Suppressor macrophage (primary cell): Measurements from ENCODE around the gene SEPTIN10.
"Not testable (repeated sequence)": the region's sequence is repeated elsewhere in the genome, so short reads cannot be mapped to it uniquely, and the experiment has no call there.

Experiments
- DNase-seq, 4 experiments: peaks; one replicate each; pipeline ENCODE4 v3.0.0-alpha.2; 2020 to 2022
- total RNA-seq, 17 experiments: gene quantifications; one replicate each; lab custom pipeline; 2026; ENCODE audit warnings: mixed read lengths in 6 of 17, inconsistent platforms in 3 of 17; lab: John Stamatoyannopoulos, UW

SEPTIN10 gene
- 13.5 to 49.5 (median 32.9) reads per million in 17 experiments for total RNA-seq

DNA sequence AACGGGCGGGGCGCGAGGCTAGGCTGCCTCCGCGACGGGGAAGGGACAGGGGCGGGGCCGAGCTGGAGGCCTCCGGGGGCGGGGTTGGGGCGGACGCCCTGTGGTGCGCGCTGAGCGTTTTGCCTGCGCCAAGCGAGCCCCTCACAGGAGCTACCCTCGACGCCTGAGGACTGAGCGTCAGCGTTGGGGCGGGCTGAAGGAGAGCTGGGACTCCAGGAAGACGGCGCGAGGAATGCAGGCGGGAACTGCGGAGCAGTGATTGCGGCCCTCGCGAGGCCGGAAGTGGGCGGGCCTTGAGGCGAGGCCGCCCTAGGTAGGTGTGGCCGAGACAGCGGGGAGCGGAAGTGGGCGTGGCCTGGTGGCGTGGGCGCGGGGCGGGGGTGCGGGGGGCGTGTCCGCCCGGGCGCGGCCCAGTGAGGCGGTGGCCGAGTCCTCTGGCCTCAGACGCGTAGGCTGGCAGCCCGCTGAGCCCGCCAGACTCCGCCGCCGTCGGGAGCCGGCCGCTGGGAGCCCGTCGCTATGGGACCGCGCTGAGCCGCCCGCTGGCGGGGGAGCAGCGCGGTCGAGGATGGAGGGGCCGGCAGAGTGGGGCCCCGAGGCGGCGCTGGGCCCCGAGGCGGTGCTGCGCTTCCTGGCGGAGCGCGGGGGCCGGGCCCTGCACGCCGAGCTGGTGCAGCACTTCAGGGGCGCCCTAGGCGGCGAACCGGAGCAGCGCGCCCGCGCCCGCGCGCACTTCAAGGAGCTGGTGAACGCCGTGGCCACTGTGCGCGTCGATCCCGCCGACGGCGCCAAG lies at the start of gene SEPTIN10, which contains the start of gene SOWAHC:
TSS of gene SEPTIN10 (minus strand) at position 45 of the 793 bp plus-strand sequence. CDS start 139 bp downstream, outside the sequence.
TSS of gene SOWAHC (plus strand) at position 443 of the 793 bp plus-strand sequence. CDS start at position 569, 126 bp downstream.
- DNase-seq: peak; percentile 98 to 100 (median 99)

DNA sequence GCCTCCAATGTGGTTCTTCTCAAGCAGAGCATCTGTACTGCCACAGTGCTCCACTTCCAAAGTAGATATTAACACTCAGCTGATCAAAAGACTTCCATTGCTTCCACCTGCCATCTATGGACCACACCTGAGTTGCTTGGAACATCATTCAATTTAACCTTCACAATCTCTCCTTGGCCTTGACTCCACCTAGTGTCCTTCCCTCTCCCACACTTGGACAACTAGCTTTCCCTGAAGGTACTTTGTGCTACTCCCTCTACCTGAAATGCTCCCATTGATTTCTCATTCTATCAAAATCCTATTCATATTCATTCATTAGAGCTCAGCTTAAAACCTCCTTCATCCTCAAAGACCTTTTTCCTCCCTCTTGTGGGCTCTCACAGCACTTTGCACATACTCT lies 49.1 kb upstream of the SEPTIN10 start:
- DNase-seq: peak in 3 of 4 experiments; percentile 10 to 30 (median 24)

DNA sequence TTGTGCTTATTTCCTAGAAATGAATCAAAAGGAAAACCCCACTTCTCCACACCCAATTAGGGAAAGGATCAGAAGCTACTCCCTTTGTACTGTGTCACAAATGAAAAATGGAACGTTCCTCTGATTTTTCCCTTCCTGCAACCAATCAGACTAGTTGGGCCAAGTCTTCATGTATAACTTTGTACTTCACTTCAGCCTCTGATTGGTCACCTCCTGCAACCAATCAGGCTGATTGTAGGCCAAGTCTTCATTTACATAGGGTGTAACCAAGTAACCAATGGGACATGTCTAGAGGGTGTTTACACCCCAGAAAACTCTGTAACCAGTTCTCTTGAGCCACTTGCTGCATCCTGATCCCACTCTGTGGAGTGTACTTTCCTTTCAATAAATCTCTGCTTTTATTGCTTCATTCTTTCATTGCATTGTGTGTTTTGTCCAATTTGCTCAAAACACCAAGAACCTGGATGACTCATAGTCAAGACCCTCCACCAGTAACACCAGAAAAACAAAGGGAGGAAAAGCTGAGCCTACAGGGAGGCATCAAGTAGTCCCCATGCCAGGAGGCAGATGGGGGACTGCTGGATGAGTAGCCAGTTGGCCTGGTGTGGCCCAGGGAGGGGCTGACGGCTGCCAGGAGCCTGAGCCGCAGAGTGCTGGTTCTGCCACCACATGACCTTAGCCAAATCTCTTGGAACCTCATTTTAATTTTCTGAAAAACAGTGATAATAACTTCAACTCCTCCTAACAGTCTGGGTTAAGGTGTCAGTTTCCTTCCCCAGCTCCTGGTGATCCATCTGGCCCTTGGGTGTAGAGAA lies 46.5 kb upstream of the SEPTIN10 start:
- DNase-seq: no peak

DNA sequence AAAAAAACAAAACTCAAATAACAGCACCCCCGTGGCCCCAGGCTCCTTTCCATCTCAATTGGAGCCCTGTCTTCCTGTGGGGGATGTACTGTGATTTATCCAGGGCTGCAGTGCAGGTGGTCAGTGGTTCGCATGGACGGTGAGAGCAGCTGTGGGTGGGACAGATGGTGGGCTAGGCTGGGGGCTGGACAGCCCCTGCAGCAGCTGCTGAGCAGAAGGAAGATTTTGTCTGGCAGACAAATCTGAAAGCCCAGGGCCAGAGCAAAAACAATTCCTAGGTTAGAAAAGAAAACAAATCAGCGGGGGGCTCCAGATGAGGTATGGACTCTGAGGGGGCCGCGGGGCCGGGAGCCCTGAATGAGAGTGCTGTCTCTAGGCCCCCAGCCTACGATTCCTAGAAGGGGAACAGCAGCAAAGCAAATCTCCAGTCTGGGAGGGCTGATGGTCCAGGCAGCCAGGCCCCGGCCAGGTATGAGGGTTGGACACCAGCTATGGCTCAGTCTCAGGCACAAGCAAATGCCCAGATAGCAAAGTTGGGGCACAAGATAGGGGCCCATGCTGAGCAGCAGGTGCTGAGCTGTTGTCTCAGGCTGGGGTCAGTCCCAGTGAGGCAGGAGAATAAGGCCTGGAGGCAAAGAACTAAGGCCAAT lies 45.8 kb upstream of the SEPTIN10 start:
- DNase-seq: no peak

DNA sequence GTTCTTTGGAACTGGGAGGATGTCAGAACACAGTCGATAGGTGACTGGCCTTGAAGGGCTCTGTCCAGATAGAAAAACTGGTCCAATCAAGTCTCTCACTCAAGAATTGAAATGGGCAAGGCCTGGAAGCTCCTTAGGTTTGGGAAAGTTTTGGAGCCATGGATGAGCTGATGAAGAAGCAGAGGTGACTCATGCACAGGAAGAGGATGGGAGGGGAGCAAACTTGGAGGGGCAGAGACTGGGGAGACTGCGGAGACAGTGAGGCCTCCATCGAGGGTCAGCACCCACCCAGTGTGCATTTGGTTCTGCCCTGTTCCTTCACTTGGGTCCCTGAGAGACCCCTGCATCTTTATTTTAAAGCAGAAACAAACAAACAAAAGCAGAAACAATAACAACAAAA lies 41.5 kb upstream of the SEPTIN10 start:
- DNase-seq: no peak

DNA sequence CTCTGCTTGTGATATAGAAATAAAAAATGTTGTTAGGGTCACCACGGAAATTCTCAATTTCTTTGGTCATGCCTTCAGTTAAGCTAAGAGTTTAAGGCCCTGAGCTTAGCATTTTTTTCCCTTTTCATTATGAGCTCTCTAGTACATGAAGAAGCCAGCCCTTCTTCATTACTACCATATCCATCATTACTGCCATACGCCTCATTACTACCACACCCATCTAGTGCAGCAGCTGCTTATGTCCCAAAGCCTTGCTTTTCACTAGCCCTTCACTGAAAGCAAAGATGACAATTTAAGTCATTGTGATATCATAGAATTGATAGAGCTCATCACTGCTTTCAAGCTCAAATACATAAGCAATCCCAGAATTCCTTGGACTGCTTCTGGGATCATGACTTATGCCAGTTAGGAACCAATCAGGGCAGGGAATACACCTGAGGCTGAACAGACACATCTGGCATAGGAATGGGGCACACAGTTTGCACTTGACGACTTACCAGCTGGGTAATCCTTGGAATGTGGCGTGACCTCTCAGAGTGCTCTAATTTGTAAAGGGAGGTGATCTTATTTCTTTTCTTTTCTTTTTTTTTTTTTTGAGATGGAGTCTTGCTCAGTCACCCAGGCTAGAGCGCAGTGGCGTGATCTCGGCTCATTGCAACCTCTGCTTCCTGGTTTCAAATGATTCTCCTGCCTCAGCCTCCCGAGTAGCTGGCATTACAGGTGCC lies 40.7 kb upstream of the SEPTIN10 start:
- no peak for DNase-seq

DNA sequence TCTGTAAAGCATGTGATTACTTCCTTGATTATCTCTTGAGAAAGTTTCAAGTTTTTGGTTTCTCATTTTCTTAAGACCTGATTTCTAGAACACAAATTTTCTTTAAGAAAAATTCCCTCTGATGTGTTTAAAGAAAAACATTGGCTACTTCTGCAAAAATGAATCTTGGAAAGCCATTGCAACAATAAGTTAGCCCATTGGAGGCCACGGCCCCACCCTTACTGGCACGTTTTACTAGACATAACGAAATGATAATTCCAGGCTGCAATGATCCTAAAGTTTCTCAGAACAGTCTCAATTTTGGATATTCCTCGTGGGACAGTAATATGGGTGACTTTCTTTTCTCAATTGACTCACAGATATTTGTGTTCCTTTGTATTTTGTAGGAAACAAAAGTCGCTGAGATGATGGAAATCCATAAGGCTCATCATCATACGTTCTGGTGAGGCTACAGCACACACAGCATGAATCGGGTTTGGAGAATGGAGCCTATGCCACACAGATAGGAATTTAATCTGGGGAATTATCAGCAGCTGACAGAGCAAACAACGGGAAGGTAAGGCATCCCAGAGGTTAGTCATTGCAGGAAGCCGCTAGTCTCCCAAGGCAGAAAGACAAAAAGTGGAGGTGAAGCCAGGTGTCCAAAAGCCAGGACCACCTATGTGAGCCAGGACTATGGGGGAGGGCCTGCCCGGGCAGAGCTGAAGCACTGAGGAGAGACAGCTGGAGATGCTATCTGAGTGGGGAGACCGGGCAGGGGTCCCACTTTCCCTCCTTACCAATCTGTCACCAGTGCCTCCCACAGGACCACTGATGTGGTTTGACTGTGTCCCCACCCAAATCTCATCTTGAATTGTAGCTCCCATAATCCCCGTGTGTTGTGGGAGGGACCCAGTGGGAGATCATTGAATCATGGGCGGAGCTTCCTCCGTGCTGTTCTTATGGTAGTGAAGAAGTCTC lies 36.2 kb upstream of the SEPTIN10 start:
- no peak for DNase-seq

DNA sequence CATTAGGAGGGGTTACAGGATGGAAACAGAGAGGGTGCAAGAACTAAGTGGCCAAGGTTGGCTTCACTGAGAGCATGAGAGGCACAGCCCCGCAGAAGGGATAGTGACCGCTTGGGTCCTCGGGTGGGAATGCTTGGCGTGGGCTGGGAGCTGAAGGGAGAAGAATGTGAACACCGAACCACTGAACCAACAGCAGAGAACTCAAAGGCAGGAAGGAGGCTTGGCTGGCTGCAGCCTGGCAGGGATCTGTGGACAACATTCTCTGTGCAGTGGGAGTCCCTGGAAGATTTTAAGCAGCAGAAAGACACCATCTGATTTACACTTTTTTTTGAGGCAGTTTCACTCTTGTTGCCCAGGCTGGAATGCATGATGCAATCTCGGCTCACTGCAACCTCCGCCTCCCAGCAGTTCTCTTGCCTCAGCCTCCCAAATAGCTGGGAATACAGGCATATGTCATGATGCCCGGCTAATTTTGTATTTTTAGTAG lies 34.3 kb upstream of the SEPTIN10 start:
- no peak for DNase-seq

DNA sequence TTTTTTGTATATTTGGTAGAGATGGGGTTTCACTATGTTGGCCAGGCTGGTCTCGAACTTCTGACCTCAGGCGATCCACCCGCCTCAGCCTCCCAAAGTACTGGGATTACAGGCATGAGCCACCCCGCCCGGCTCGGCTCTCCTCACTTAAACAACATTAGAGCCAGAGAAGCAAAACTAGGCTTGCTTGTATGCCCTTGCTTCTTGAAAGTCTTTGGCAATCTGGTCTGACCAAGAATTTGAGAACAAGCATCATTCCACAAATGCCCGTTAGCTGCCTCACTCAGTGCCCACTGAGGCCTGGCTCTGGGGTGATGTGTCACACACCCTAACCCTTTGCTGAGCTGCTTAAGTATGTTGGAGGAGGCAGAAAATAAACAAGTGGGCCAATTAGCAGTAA lies 33.9 kb upstream of the SEPTIN10 start:
- no peak for DNase-seq

DNA sequence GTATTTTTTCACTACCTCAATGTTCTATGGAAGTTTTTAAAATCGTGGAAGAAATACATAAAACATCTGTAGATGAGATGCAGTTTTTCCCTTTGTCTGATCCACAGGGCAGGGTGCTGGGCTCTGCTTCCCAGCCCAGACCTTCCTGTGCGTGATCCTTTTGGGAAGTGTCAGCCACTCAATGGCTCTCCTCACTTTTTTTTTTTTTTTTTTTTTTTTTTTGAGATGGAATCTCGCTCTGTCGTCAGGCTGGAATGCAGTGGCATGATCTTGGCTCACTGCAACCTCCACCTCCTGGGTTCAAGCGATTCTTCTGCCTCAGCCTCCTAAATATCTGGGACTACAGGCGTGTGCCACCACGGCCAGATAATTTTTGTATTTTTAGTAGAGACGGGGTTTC lies 33.2 kb upstream of the SEPTIN10 start:
- DNase-seq: no peak

DNA sequence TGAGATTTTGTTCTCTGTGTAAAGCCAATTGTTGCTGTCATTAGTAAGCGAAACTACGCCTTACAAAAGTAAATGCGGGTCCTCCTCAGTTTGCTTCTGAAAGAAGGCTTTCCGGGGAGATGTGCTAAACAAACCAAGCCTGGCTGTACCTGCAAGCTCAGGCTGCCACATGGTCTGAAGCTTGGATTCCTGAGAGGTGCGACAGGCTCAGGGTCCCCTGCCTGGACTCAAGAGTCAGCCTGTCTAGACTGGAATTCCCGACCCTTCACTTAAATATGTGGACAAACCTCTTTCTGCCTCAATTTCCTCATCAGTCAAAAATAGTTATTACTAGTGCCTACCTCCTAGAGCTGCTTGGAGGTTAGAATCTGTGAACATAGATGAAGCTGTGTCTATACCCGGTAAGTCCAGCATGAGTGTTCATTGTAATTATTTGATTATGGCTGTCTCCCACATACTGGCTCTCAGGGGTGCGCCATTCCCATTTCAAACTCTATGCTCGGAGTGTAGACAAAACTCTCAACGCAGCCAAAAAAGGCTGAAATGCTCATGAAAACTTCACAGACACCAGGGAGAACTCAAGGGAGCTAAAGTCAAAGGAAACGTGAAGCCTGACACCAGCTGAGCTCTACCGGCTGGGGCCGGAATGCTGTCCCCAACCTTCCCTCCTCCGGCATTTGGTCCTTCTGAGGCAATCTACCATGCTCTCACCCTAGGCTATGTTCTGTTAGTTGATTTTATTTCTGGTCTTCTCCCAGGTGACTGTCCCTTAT lies 31.8 kb upstream of the SEPTIN10 start:
- DNase-seq: no peak

DNA sequence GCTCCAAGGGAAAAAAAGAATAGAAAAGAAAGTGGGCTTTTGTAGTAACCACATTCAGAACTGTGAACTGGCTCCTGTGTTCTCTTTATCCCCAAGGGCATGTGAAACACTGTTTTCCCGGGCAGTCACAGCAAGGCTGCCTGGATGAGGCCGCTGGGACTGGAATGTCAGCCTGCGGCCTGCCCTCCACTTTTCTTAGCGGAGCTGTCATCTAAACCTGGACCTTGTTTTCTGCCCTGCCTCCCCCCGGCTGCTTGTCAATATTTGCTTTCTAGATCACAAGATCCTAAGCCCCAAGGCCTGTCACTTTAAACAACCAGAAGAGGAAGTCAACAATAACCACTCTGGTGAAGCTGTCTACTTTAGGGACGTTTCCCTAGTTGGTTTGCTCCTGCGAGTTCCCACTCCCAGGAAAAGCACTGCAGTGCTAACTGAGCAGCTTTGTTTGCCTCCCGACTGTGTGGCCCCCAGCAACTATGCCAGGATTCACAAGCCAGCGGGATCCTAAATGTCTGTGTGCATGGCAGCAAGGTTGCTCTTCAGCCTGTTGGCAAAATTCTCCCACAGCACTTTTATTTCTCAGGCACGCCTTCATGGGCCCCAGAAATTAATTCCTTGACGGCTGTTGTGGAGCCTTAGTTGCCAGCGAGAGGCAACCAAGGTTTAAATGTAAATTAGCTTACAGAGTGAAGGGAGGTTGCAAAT lies 31.0 kb upstream of the SEPTIN10 start:
- DNase-seq: peak; percentile 44 to 77 (median 60)

DNA sequence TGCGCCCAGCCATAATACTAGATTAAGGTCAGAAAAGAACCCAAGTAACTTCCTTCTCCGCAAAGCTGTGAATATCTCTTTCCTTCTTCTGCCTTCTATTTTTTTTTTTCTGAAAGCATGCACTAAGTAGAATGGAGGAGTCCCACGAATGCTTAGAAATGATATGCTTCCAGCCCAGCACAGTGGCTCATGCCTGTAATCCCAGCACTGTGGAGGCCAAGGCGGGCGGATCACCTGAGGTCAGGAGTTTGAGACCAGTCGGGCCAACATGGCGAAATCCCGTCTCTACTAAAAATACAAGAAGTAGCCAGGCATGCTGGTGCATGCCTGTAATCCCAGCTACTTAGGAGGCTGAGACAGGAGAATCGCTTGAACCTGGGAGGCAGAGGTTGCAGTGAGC lies 26.2 kb upstream of the SEPTIN10 start:
- DNase-seq: not testable (repeated sequence)

DNA sequence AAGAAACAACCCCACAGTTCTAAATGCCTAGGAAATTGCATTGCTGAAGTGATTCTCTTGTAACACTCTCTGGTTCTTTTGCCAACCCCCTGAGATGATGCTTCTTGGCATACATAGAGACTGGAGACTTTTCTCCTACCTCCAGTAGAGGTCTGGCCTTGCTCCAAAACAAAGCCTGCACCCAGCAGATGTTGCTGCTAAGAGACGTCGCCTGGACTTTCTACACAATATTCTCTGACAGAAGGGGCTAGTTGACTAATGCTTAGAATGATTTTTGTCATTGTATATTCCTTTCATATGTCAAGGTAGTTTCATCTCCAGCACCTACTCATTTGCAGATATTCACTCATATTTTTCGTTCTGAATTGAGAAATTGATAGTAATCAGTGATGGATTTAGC lies 25.0 kb upstream of the SEPTIN10 start:
- DNase-seq: no peak

DNA sequence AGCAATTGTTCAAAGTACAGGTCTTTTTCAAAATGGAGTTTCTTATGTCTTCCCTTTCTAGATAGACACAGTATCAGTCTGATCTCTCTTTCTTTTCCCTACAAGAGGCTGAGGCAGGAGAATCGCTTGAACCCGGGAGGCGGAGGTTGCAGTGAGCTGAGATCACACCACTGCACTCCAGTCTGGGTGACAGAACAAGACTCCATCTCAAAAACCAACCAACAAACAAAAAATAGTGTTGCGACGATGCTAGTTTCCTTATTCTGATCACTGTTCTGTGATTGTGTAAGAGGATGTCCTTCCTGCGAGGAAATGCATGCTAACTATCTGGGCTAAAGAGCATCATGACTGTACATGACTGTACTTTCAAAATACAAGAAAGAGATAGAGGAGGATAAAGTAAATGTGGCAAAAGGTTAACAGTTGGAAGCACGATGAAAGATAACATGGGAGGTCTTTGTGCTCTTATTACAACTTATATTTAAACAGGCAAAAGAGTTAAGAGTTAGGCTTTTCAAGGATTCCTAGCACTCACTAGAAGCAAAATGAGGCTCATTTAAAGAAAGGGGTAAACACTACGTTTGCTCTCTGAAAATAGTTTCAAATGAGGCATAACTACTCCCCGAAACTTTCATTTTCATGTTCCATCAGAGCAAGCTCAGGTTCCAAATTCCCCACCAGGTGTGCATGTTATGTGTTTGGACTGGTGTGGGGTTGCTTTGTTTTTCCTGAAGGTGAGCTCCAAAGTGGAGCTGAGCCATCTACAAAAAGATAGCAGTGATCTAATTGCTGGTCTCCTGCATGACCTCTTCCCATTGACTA lies 24.2 kb upstream of the SEPTIN10 start:
- DNase-seq: peak; percentile 59 to 90 (median 74)

DNA sequence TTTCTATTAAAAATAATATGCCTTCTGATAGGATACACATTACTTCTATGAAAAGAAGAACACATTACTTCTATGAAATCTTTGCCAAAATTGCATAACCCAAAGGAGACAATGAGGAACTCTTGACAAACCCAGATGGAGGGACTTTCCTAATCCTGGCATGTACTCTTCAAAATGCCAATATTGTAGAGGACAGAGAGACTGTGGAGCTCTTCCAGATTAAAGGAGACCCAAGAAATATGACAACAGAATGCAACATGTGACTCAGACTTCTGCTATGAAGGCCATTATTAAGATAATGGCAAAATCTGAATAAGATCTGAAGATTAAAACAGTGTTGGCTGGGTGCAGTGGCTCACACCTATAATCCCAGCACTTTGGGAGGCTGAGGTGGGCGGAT lies 22.6 kb upstream of the SEPTIN10 start:
- DNase-seq: peak; percentile 75 to 96 (median 86)

DNA sequence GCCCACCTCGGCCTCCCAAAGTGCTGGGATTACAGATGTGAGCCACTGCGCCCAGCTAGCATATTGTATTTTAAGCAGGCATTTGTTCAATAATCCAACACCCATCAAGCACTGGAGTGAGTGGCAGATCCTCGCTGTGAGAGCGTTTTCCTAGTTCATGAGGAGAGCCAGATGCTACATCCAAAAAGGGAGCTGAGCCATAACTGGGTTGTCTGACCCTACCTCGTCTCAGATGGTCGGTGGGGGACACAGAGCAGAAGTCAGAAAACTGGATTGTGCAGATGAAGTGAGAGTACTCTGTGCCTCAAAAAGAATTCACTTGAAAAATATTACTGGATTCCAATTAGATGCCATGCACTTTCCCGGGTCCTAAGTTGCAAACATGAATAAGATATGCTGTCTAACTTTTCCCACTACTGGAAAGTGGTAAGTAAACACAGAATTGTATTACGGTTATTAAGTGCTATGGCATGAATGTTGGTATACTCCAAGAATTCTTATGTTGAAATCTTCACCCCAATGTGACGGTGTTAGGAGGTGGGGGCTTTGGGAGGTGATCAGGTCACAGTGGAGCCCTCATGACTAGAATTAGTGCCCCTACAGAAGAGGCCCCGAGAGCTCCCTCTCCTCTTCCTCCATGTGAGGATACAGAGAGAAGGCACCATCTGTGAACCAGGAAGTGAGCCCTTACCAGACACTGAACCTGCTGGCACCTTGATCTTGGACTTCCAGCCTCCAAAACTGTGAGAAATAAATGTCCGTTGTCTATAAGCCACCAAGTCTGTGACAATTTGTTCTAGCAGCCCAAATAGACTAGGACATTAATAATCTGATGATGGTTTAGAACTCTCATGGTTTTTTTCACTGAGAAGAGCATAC lies 21.9 kb upstream of the SEPTIN10 start:
- peak in 1 of 4 experiments; percentile 12 for DNase-seq
